PC-3 (cell line): ENCODE results near the gene CAMTA1. TPM values are rescaled to one million over a fixed set of nuclear protein-coding genes. Genes with fewer than 3 reads are reported as not detected.

Experiments used
- ATAC-seq: fragments of 200-7000 bp; cut with Tn5 transposase; 2 replicates; pipeline ENCODE4 v1.9.1; 2020; ENCODE audit warnings: mild to moderate bottlenecking, moderate library complexity
- BruUV-seq: library from RNA; stranded (reverse); fragments of 400-500 nt; replicated peaks from 2 replicates; lab custom pipeline; 2021; lab: Mats Ljungman, UMichigan
- CTCF ChIA-PET: fragments of 300-600 bp; sonication (Branson Sonifier 250); formaldehyde crosslinking; loops from one replicate; lab custom pipeline; 2022; ENCODE audit warnings: antibody characterized with exemption; lab: Charles Lee
- POLR2A ChIA-PET: fragments of 300-600 bp; sonication (Branson Sonifier 250); formaldehyde crosslinking; loops from one replicate; lab custom pipeline; 2022; ENCODE audit warnings: antibody characterized with exemption; ENCODE audit not compliant: unreplicated experiment; lab: Charles Lee
- DNase-seq: peaks from one replicate; pipeline ENCODE4 v3.0.0-alpha.2; 2015
- H2AFZ ChIP-seq: fragments of 300-600 bp; sonication (generic); 2 replicates; pipeline ENCODE4 v1.6.0; 2016; ENCODE audit warnings: antibody characterized with exemption, low read length
- H3F3A ChIP-seq: fragments of 300-600 bp; sonication (generic); one replicate; pipeline ENCODE4 v1.6.0; 2017; ENCODE audit warnings: antibody characterized with exemption, low read length, control low read depth, mild to moderate bottlenecking; ENCODE audit not compliant: unreplicated experiment
- H3K27ac ChIP-seq: fragments of 300-600 bp; sonication (generic); 2 replicates; pipeline ENCODE4 v1.5.1; 2016; ENCODE audit warnings: mild to moderate bottlenecking, low read length
- H3K27me3 ChIP-seq: fragments of 300-600 bp; sonication (generic); 2 replicates; pipeline ENCODE4 v1.6.1; 2016; ENCODE audit warnings: low read length, mixed read lengths
- H3K36me3 ChIP-seq: fragments of 300-600 bp; sonication (generic); 2 replicates; pipeline ENCODE4 v1.6.1; 2016; ENCODE audit warnings: low read depth, mixed run types, low read length, mixed read lengths
- H3K4me1 ChIP-seq: fragments of 300-600 bp; sonication (generic); 2 replicates; pipeline ENCODE4 v1.5.1; 2016; ENCODE audit warnings: low read length; ENCODE audit not compliant: insufficient read depth
- H3K4me2 ChIP-seq: fragments of 300-600 bp; sonication (generic); 2 replicates; pipeline ENCODE4 v1.6.0; 2016; ENCODE audit warnings: low read length
- H3K4me3 ChIP-seq: fragments of 300-600 bp; sonication (generic); 2 replicates; pipeline ENCODE4 v1.5.1; 2016; ENCODE audit warnings: mild to moderate bottlenecking, low read length, mixed read lengths
- H3K79me2 ChIP-seq: fragments of 300-600 bp; sonication (generic); 2 replicates; pipeline ENCODE4 v1.6.1; 2017; ENCODE audit warnings: low read length, mixed read lengths
- H3K9ac ChIP-seq: fragments of 300-600 bp; sonication (generic); 2 replicates; pipeline ENCODE4 v1.6.0; 2016; ENCODE audit warnings: mild to moderate bottlenecking, low read length
- H3K9me2 ChIP-seq: fragments of 300-600 bp; sonication (generic); replicated peaks from 2 replicates; pipeline ENCODE4 v1.6.1; 2016; ENCODE audit warnings: mixed run types, low read length, mixed read lengths
- H3K9me3 ChIP-seq: fragments of 300-600 bp; sonication (generic); 2 replicates; pipeline ENCODE4 v1.6.1; 2016; ENCODE audit warnings: low read length, mixed read lengths
- H4K20me1 ChIP-seq: fragments of 300-600 bp; sonication (generic); 2 replicates; pipeline ENCODE4 v1.6.1; 2016; ENCODE audit warnings: low read length, mixed read lengths
- CTCF ChIP-seq: fragments of 300-600 bp; sonication (generic); conservative IDR thresholded peaks from 2 replicates; pipeline ENCODE4 v1.5.1; 2017; ENCODE audit warnings: antibody characterized with exemption, low read depth, mild to moderate bottlenecking, low read length
- EZH2 ChIP-seq: fragments of 300-600 bp; sonication (generic); IDR thresholded peaks from one replicate; pipeline ENCODE4 v1.6.1; 2017; ENCODE audit warnings: antibody characterized with exemption, mild to moderate bottlenecking, low read length; ENCODE audit not compliant: unreplicated experiment
- EZH2phosphoT487 ChIP-seq: fragments of 300-600 bp; sonication (generic); IDR thresholded peaks from 2 replicates; pipeline ENCODE4 v1.6.1; 2018; ENCODE audit warnings: mild to moderate bottlenecking, antibody characterized with exemption, low read length, borderline replicate concordance
- intact Hi-C: fragments of 100-400 bp; cut with micrococcal nuclease; formaldehyde crosslinking; loops from 2 replicates; pipeline ENCODE4 v1.9.0; 2023
- total RNA-seq: library from RNA; depleted of rRNA; stranded (reverse); fragments of >200 nt; gene quantifications from 2 replicates; pipeline ENCODE4 v1.2.3, GENCODE V29; 2014

CAMTA1 gene
- total RNA-seq, 1 experiment from 2014 or later = 40.8 TPM

GRCh38 chr1:7430691-7431090, 645.4 kb downstream of the CAMTA1 start:
- CTCF ChIA-PET = no interaction called here
- H4K20me1 ChIP-seq = no peaks in the 10 kb centered on the region
- no peak overlapping the region for H3K4me2 ChIP-seq
- H3K9ac ChIP-seq = no peak overlapping the region
- H3F3A ChIP-seq = no peaks in the 10 kb centered on the region
- intact Hi-C loops = no loop called here
- H3K79me2 ChIP-seq = no peaks in the 10 kb centered on the region
- DNase-seq = no peak
- H3K27ac ChIP-seq = no peak overlapping the region
- H3K9me3 ChIP-seq = no peaks in the 10 kb centered on the region
- H3K27me3 ChIP-seq = peaks cover 27% of the 10 kb centered on the region
- no peaks in the 10 kb centered on the region for H3K36me3 ChIP-seq
- TF ChIP-seq EZH2phosphoT487 = no peak
- TF ChIP-seq EZH2 = no peak
- no peak for TF ChIP-seq CTCF
- no peak overlapping the region for H3K4me3 ChIP-seq
- H3K4me1 ChIP-seq = no peaks in the 10 kb centered on the region
- ATAC-seq = no peak
- H3K9me2 ChIP-seq = no peaks in the 10 kb centered on the region
- POLR2A ChIA-PET = no interaction called here
- no peak overlapping the region for H2AFZ ChIP-seq
- BruUV-seq = no TSS peak

- BruUV-seq = no TSS peak
- Histone ChIP-seq H3K27ac (no peak overlapping the region), H3F3A (no peaks in the 10 kb centered on the region), H3K4me1 (no peaks in the 10 kb centered on the region), H3K9ac (no peak overlapping the region), H3K4me3 (no peak overlapping the region), H2AFZ (no peak overlapping the region), H3K27me3 (peaks cover 24% of the 10 kb centered on the region), H3K79me2 (no peaks in the 10 kb centered on the region), H3K36me3 (no peaks in the 10 kb centered on the region), H4K20me1 (no peaks in the 10 kb centered on the region), H3K9me3 (no peaks in the 10 kb centered on the region), H3K9me2 (no peaks in the 10 kb centered on the region), H3K4me2 (no peak overlapping the region)
- POLR2A ChIA-PET = no interaction called here
- ATAC-seq = no peak
- TF ChIP-seq CTCF (no peak), EZH2phosphoT487 (no peak), EZH2 (no peak)
- DNase-seq = no peak
- CTCF ChIA-PET = no interaction called here
- intact Hi-C loops = no loop called here
Observed at GRCh38 chr1:7432102-7432899, 647.0 kb downstream of the CAMTA1 start.

- intact Hi-C loops = no loop called here
- Histone ChIP-seq H3K4me1 (no peaks in the 10 kb centered on the region), H2AFZ (no peak overlapping the region), H3K27ac (no peak overlapping the region), H3K4me3 (no peak overlapping the region), H3F3A (no peaks in the 10 kb centered on the region), H3K79me2 (no peaks in the 10 kb centered on the region), H4K20me1 (no peaks in the 10 kb centered on the region), H3K9me3 (no peaks in the 10 kb centered on the region), H3K9ac (no peak overlapping the region), H3K4me2 (no peak overlapping the region), H3K36me3 (no peaks in the 10 kb centered on the region), H3K9me2 (no peaks in the 10 kb centered on the region), H3K27me3 (peaks cover 21% of the 10 kb centered on the region)
- ChIA-PET POLR2A (no interaction called here), CTCF (no interaction called here)
- TF ChIP-seq CTCF (no peak), EZH2 (no peak), EZH2phosphoT487 (no peak)
- DNase-seq (no peak), ATAC-seq (no peak)
- no TSS peak for BruUV-seq
Observed at GRCh38 chr1:7432900-7433380, 647.7 kb downstream of the CAMTA1 start.
